Hepatocyte (in vitro differentiated cells): ENCODE results near the gene TBCK. TPM values are rescaled to one million over a fixed set of nuclear protein-coding genes. Genes with fewer than 3 reads are reported as not detected.
"Not testable (repeated sequence)": the region's sequence is repeated elsewhere in the genome, so short reads cannot be mapped to it uniquely, and the experiment has no call there.

ENCODE experiments used
- DNase-seq: peaks from one replicate; pipeline ENCODE4 v3.0.0-alpha.2; 2016; ENCODE audit warnings: low spot score
- H2AFZ ChIP-seq: fragments of 200-600 bp; sonication (generic); 2 replicates; pipeline ENCODE4 v1.6.0; 2016; ENCODE audit warnings: antibody characterized with exemption, mild to moderate bottlenecking
- H3K27ac ChIP-seq: fragments of 200-600 bp; sonication (generic); 2 replicates; pipeline ENCODE4 v1.5.1; 2016; ENCODE audit warnings: mild to moderate bottlenecking
- H3K27me3 ChIP-seq: fragments of 200-600 bp; sonication (generic); 2 replicates; pipeline ENCODE4 v1.6.1; 2016
- H3K36me3 ChIP-seq: fragments of 200-600 bp; sonication (generic); replicated peaks from 2 replicates; pipeline ENCODE4 v1.5.1; 2016; ENCODE audit warnings: low read depth; ENCODE audit not compliant: insufficient read depth
- H3K4me1 ChIP-seq: fragments of 200-600 bp; sonication (generic); 2 replicates; pipeline ENCODE4 v1.5.1; 2016; ENCODE audit warnings: mild to moderate bottlenecking, moderate library complexity; ENCODE audit not compliant: insufficient read depth
- H3K4me2 ChIP-seq: fragments of 200-600 bp; sonication (generic); 2 replicates; pipeline ENCODE4 v1.6.0; 2016
- H3K4me3 ChIP-seq: fragments of 200-600 bp; sonication (generic); 2 replicates; pipeline ENCODE4 v1.5.1; 2016; ENCODE audit warnings: mild to moderate bottlenecking
- H3K79me2 ChIP-seq: fragments of 200-600 bp; sonication (generic); 2 replicates; pipeline ENCODE4 v1.6.0; 2017; ENCODE audit warnings: mild to moderate bottlenecking
- H3K9me2 ChIP-seq: fragments of 200-600 bp; sonication (generic); replicated peaks from 2 replicates; pipeline ENCODE4 v1.6.0; 2017; ENCODE audit warnings: mild to moderate bottlenecking; ENCODE audit not compliant: insufficient read depth
- H3K9me3 ChIP-seq: fragments of 200-600 bp; sonication (generic); 2 replicates; pipeline ENCODE4 v1.5.1; 2016; ENCODE audit warnings: low read depth, mild to moderate bottlenecking
- H4K20me1 ChIP-seq: fragments of 200-600 bp; sonication (generic); 2 replicates; pipeline ENCODE4 v1.6.0; 2016; ENCODE audit warnings: mild to moderate bottlenecking; ENCODE audit not compliant: insufficient read depth, poor library complexity, severe bottlenecking
- EZH2 ChIP-seq: fragments of 200-600 bp; sonication (generic); IDR thresholded peaks from 2 replicates; pipeline ENCODE4 v1.6.1; 2016; ENCODE audit warnings: antibody characterized with exemption, mild to moderate bottlenecking, borderline replicate concordance
- EZH2phosphoT487 ChIP-seq: fragments of 200-600 bp; sonication (generic); IDR thresholded peaks from one replicate; pipeline ENCODE4 v1.6.1; 2018; ENCODE audit warnings: antibody characterized with exemption, mild to moderate bottlenecking, low read depth, moderate library complexity; ENCODE audit not compliant: unreplicated experiment, severe bottlenecking
- WGBS: methylation state at CpG from one replicate; pipeline ENCODE4 v1.1.6; 2016; ENCODE audit warnings: low lambda C conversion rate; ENCODE audit errors: missing lambda C conversion rate; 5-methylcytosine and 5-hydroxymethylcytosine counted together
- polyA plus RNA-seq: library from polyadenylated mRNA; unstranded; fragments of >200 nt; fragmentation: Nextera tagmentation; extraction: Ambion mirVana; gene quantifications from 2 replicates; pipeline ENCODE4 v1.2.1, GENCODE V29; 2016
- total RNA-seq: library from RNA; depleted of rRNA; stranded (reverse); fragments of >200 nt; gene quantifications from 2 replicates; pipeline ENCODE4 v1.2.3, GENCODE V29; 2014
- TF ChIP-seq, protein P1 (sequence below): fragments of 200-600 bp; sonication (generic); IDR thresholded peaks from 2 replicates; pipeline ENCODE4 v1.5.1; 2016; ENCODE audit warnings: antibody characterized with exemption, mild to moderate bottlenecking; ENCODE audit not compliant: poor library complexity

Gene TBCK
- total and polyA plus RNA-seq, 2 experiments from 2014 or later = 19.8 to 49.7 TPM

DNA sequence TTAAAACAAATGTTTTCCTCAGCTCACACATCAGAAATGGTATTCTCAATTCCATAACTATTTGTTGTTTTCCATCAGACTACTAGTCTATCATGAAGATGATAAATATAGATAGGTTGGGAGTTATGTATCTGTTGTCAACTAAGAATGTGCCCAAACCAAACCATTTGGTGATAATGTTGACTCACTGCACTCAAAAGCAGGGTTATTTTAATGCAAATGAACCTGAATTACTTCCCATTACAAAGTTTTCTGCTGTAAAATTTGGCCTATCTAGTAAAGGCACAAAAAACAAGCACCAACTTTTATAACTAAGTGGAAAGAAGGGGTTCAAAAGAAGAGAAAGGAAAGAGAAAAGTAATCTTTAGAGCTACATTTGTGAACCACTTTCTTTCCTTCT is 93.5 kb downstream of the TBCK start:
- Histone ChIP-seq H2AFZ (no peak overlapping the region), H3K4me1 (no peaks in the 10 kb centered on the region), H3K9me3 (no peaks in the 10 kb centered on the region), H3K4me3 (no peak overlapping the region), H3K27ac (no peak overlapping the region), H4K20me1 (no peaks in the 10 kb centered on the region), H3K9me2 (no peaks in the 10 kb centered on the region), H3K27me3 (no peaks in the 10 kb centered on the region), H3K36me3 (no peaks in the 10 kb centered on the region), H3K79me2 (no peaks in the 10 kb centered on the region), H3K4me2 (no peak overlapping the region)
- TF ChIP-seq, protein P1, sequence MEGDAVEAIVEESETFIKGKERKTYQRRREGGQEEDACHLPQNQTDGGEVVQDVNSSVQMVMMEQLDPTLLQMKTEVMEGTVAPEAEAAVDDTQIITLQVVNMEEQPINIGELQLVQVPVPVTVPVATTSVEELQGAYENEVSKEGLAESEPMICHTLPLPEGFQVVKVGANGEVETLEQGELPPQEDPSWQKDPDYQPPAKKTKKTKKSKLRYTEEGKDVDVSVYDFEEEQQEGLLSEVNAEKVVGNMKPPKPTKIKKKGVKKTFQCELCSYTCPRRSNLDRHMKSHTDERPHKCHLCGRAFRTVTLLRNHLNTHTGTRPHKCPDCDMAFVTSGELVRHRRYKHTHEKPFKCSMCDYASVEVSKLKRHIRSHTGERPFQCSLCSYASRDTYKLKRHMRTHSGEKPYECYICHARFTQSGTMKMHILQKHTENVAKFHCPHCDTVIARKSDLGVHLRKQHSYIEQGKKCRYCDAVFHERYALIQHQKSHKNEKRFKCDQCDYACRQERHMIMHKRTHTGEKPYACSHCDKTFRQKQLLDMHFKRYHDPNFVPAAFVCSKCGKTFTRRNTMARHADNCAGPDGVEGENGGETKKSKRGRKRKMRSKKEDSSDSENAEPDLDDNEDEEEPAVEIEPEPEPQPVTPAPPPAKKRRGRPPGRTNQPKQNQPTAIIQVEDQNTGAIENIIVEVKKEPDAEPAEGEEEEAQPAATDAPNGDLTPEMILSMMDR = no peak
- TF ChIP-seq EZH2phosphoT487 (no peak), EZH2 (no peak)
- DNase-seq = no peak

DNA sequence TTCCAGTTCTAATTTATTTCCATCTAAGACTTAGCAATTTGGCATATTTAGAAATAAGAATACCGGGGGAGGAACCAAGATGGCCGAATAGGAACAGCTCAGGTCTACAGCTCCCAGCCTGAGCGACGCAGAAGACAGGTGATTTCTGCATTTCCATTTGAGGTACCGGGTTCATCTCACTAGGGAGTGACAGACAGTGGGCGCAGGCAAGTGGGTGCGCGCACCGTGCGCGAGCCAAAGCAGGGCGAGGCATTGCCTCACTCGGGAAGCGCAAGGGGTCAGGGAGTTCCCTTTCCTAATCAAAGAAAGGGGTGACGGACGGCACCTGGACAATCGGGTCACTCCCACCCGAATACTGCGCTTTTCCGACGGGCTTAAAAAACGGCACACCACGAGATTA is 102.7 kb downstream of the TBCK start:
- WGBS = 97% methylated on average over 23 of the region's 23 CpGs
- H3K4me2 ChIP-seq, DNase-seq, H2AFZ ChIP-seq, H4K20me1 ChIP-seq, H3K27ac ChIP-seq, H3K9me2 ChIP-seq, H3K27me3 ChIP-seq, H3K9me3 ChIP-seq, H3K4me3 ChIP-seq, H3K79me2 ChIP-seq, H3K4me1 ChIP-seq, H3K36me3 ChIP-seq: not testable (repeated sequence)

DNA sequence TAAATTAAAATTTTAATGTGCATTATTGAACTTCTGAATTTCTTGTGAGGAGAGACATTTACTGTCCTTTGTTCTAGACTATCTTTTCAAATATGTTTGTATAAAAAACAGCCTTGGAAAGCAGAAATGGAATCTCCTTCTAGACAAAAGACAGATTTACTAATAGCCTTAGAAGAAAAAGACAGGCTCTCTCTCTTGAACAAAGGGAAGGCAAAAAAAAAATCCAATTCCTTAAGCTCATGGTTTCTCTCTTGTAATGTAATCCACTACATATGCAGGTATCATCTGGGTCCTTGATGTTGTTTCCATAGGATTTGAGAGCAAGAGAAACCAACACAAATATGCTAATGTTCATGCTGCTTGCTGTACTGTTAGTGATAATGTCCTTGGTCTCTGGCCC is 106.0 kb downstream of the TBCK start:
- Histone ChIP-seq H3K4me1 (no peaks in the 10 kb centered on the region), H3K27me3 (no peaks in the 10 kb centered on the region), H3K9me2 (no peaks in the 10 kb centered on the region), H2AFZ (no peak overlapping the region), H4K20me1 (no peaks in the 10 kb centered on the region), H3K79me2 (no peaks in the 10 kb centered on the region), H3K4me2 (no peak overlapping the region), H3K9me3 (no peaks in the 10 kb centered on the region), H3K4me3 (no peak overlapping the region), H3K27ac (no peak overlapping the region), H3K36me3 (no peaks in the 10 kb centered on the region)
- TF ChIP-seq, protein P1 = no peak
- TF ChIP-seq EZH2phosphoT487 (no peak), EZH2 (no peak)
- no peak for DNase-seq

DNA sequence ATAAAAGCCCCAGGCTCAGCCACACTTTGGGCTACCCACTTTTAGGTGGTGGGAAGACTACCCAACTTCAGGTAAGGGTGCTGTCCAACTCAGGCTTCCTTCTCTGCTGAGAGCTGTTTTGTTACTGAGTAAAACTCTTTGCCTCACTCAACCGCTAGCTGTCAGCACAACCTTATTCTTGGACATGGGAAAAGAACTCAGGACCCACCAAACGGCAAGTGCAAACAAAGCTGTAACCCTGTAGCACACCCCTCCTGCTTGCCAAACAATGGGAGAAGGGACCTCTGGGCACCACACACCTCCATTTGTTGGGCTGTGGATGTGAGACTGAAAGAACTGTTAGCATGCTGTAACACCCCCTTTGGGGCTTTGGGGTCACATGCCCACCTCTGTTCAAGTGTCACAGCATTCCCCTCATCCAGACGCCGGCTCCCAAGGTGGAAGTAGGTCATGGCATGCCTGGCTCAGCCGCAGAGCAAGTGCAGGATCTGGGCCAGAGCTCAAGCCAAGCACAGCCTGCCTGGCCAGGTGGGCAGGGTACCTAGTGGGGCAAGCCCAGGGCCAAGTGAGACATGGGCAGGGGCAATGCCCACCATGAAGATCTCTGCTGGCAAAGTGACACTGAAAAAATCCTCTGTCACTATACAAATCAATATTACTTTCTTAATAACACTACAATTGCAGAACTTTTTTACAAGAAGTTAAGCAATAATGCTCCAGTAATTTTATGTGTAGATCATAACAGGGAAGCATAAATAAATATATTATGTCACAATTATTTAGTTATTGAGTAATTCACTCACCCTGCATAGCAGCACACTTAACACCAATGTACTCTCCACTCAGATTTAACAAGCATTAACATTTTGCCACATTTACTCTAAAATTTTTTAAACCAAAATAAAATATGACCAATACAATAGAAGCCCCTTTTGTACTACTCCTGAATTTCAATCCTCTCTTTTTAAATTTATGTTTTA is 107.2 kb downstream of the TBCK start:
- H3K9me3 ChIP-seq = no peaks in the 10 kb centered on the region
- H3K4me3 ChIP-seq = no peak overlapping the region
- H3K9me2 ChIP-seq = no peaks in the 10 kb centered on the region
- TF ChIP-seq, protein P1 = no peak
- no peak for TF ChIP-seq EZH2phosphoT487
- no peak for TF ChIP-seq EZH2
- no peak for DNase-seq
- H3K4me1 ChIP-seq = no peaks in the 10 kb centered on the region
- H3K27ac ChIP-seq = no peak overlapping the region
- no peaks in the 10 kb centered on the region for H3K79me2 ChIP-seq
- no peaks in the 10 kb centered on the region for H3K36me3 ChIP-seq
- no peak overlapping the region for H2AFZ ChIP-seq
- 93% methylated on average over 5 of the region's 5 CpGs for WGBS
- H4K20me1 ChIP-seq = no peaks in the 10 kb centered on the region
- H3K4me2 ChIP-seq = no peak overlapping the region
- H3K27me3 ChIP-seq = no peaks in the 10 kb centered on the region
